HEK293 (cell line): ENCODE measurements around the gene CRYGN.
A peak's percentile ranks its signal among the peaks of the same experiment; 100 is the strongest.

Experiments used
- CTCF ChIA-PET: fragments of 350-600 bp; formaldehyde crosslinking; extraction: SDS; loops from one replicate; lab custom pipeline; 2021; ENCODE audit warnings: antibody characterized with exemption; lab: Yijun Ruan, JAX
- POLR2A ChIA-PET: fragments of 300-600 bp; formaldehyde crosslinking; extraction: SDS; loops from one replicate; lab custom pipeline; 2020; ENCODE audit warnings: antibody characterized with exemption, inconsistent platforms; lab: Yijun Ruan, JAX
- H3K27ac ChIP-seq: fragments of 200-500 bp; sonication (Bioruptor generic); 2 replicates; pipeline ENCODE4 v1.5.1; 2014; ENCODE audit warnings: low read depth, low read length, control low read depth, inconsistent platforms; ENCODE audit errors: extremely low read depth
- H3K36me3 ChIP-seq, 2 experiments: fragments of 200-500 bp in 1 of 2; sonication (Bioruptor generic) in 1 of 2; 1 replicate in 1 of 2; 2 replicates in 1 of 2; pipeline ENCODE4 v1.5.1; 2014 to 2017; ENCODE audit warnings: inconsistent platforms in 2 of 2, low read length in 2 of 2; ENCODE audit not compliant: control insufficient read depth in 2 of 2, insufficient read depth in 1 of 2
- H3K4me1 ChIP-seq: fragments of 200-500 bp; sonication (Bioruptor generic); 2 replicates; pipeline ENCODE4 v1.5.1; 2014; ENCODE audit warnings: mild to moderate bottlenecking, low read length, inconsistent platforms; ENCODE audit not compliant: control insufficient read depth, insufficient read depth
- H3K4me3 ChIP-seq: 2 replicates; pipeline ENCODE4 v1.5.1; 2011; ENCODE audit warnings: low read depth, mild to moderate bottlenecking, control low read depth, low read length, moderate library complexity
- H3K9me3 ChIP-seq: fragments of 200-500 bp; sonication (Bioruptor generic); 2 replicates; pipeline ENCODE4 v1.5.1; 2014; ENCODE audit warnings: low read depth, low read length, inconsistent platforms; ENCODE audit not compliant: control insufficient read depth, insufficient read depth
- GLIS1 ChIP-seq: fragments of 450-650 bp; formaldehyde crosslinking; IDR thresholded peaks from 2 replicates; pipeline ENCODE4 v1.5.1; 2016; ENCODE audit warnings: missing biosample characterization, missing genetic modification characterization
- KLF1 ChIP-seq: fragments of 450-650 bp; formaldehyde crosslinking; IDR thresholded peaks from 2 replicates; pipeline ENCODE4 v1.5.1; 2016; ENCODE audit warnings: missing biosample characterization, missing genetic modification characterization
- SCRT2 ChIP-seq: fragments of 450-650 bp; formaldehyde crosslinking; IDR thresholded peaks from 2 replicates; pipeline ENCODE4 v1.5.1; 2016; ENCODE audit warnings: missing biosample characterization, missing genetic modification characterization
- SP7 ChIP-seq: fragments of 450-650 bp; formaldehyde crosslinking; IDR thresholded peaks from 2 replicates; pipeline ENCODE4 v1.5.1; 2016; ENCODE audit warnings: missing biosample characterization, missing genetic modification characterization
- WT1 ChIP-seq: fragments of 450-650 bp; formaldehyde crosslinking; IDR thresholded peaks from 2 replicates; pipeline ENCODE4 v1.5.1; 2016; ENCODE audit warnings: missing biosample characterization, missing genetic modification characterization
- ZBTB1 ChIP-seq: fragments of 450-650 bp; formaldehyde crosslinking; IDR thresholded peaks from 2 replicates; pipeline ENCODE4 v1.5.1; 2016; ENCODE audit warnings: missing biosample characterization, missing genetic modification characterization
- ZBTB7A ChIP-seq: fragments of 450-650 bp; formaldehyde crosslinking; IDR thresholded peaks from 2 replicates; pipeline ENCODE4 v1.5.1; 2016; ENCODE audit warnings: low read depth, missing biosample characterization, missing genetic modification characterization
- ZFP41 ChIP-seq: fragments of 450-650 bp; formaldehyde crosslinking; IDR thresholded peaks from 2 replicates; pipeline ENCODE4 v1.5.1; 2016; ENCODE audit warnings: missing biosample characterization, missing genetic modification characterization, borderline replicate concordance
- ZIC2 ChIP-seq: fragments of 450-650 bp; formaldehyde crosslinking; IDR thresholded peaks from 2 replicates; pipeline ENCODE4 v1.5.1; 2016; ENCODE audit warnings: missing biosample characterization, missing genetic modification characterization
- ZNF202 ChIP-seq: fragments of 450-650 bp; formaldehyde crosslinking; IDR thresholded peaks from 2 replicates; pipeline ENCODE4 v1.5.1; 2016; ENCODE audit warnings: missing biosample characterization, missing genetic modification characterization, borderline replicate concordance
- ZNF48 ChIP-seq: fragments of 450-650 bp; formaldehyde crosslinking; IDR thresholded peaks from 2 replicates; pipeline ENCODE4 v1.5.1; 2016; ENCODE audit warnings: missing biosample characterization, missing genetic modification characterization
- ZNF521 ChIP-seq: fragments of 450-650 bp; formaldehyde crosslinking; IDR thresholded peaks from 2 replicates; pipeline ENCODE4 v1.5.1; 2017; ENCODE audit warnings: missing biosample characterization, mild to moderate bottlenecking, missing genetic modification characterization
- ZNF621 ChIP-seq: fragments of 450-650 bp; formaldehyde crosslinking; IDR thresholded peaks from 2 replicates; pipeline ENCODE4 v1.5.1; 2017; ENCODE audit warnings: missing biosample characterization, missing genetic modification characterization
- ZNF629 ChIP-seq: fragments of 450-650 bp; formaldehyde crosslinking; IDR thresholded peaks from 2 replicates; pipeline ENCODE4 v1.5.1; 2017; ENCODE audit warnings: missing biosample characterization, missing genetic modification characterization
- ZNF660 ChIP-seq: fragments of 450-650 bp; IDR thresholded peaks from 2 replicates; pipeline ENCODE4 v1.5.1; 2018; ENCODE audit warnings: missing biosample characterization, mild to moderate bottlenecking, missing genetic modification characterization
- ZNF776 ChIP-seq: fragments of 450-650 bp; formaldehyde crosslinking; IDR thresholded peaks from 2 replicates; pipeline ENCODE4 v1.5.0; 2017; ENCODE audit warnings: missing biosample characterization, missing genetic modification characterization, borderline replicate concordance
- ZNF777 ChIP-seq: fragments of 450-650 bp; formaldehyde crosslinking; IDR thresholded peaks from 2 replicates; pipeline ENCODE4 v1.5.1; 2017; ENCODE audit warnings: missing biosample characterization, missing genetic modification characterization, borderline replicate concordance
- ZXDB ChIP-seq: fragments of 450-650 bp; formaldehyde crosslinking; IDR thresholded peaks from 2 replicates; pipeline ENCODE4 v1.5.1; 2016; ENCODE audit warnings: missing biosample characterization, missing genetic modification characterization
- TF ChIP-seq, protein P1 (sequence below): fragments of 450-650 bp; formaldehyde crosslinking; IDR thresholded peaks from 2 replicates; pipeline ENCODE4 v1.5.1; 2016; ENCODE audit warnings: missing biosample characterization, missing genetic modification characterization

CRYGN gene

DNA sequence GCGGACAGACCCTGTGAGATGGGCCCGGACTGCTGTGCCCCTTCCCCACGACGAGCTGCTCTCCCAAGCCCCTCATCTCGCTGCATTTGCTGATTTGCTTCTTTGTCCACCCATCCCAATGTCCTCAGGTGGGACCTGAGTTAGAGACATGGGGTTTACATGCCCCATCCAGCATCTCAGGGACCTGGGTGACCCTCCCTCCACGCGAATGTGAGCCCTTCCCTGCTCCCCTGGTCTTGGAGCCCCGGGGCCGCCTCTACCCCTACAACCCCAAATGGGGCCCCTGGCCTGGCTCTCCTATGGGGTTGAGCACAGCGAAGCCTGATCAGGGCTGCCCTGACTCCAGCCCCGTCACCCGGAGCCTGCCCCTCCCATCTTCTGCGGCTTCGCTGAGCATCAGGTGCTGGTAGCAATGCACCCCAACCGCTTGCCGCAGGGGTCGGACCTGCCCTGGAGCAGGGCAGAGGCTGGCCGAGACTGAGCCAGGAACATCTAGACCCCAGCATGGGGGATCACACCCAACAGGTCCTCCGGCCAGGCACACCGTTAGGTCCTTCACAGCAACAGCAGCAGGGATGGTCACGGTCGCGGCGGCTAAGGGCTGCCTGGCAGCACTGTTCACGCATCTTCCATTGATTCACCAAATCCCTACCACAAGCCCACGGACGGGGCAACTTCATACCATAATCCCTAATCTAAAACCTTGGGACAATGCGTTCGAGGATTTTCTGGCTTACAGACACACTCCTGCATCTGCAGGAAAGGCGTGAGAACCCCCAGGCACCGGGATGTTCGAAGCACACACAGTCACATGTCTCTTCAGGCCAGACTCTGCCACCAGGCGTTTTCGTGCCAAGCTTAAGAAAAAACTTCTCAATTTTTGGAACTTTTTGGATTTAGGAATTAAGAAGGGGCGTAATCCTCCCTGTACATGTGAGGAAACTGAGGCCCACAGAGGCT lies 45.6 kb downstream of the CRYGN start:
- TF ChIP-seq ZNF202 (tag by site-specific recombination) (no peak), ZNF629 (tag by site-specific recombination) (no peak), ZNF777 (tag by site-specific recombination) (no peak), SCRT2 (tag by site-specific recombination) (peak; percentile 67), ZNF660 (tag by site-specific recombination) (no peak)
- Histone ChIP-seq H3K27ac (no peak overlapping the region), H3K4me1 (no peaks in the 10 kb centered on the region), H3K9me3 (no peaks in the 10 kb centered on the region), H3K36me3 (no peaks in the 10 kb centered on the region), H3K4me3 (no peak overlapping the region)
- CTCF ChIA-PET: interaction anchor here (0.8 kb wide), 1 partner anchor 26 kb away, joined by 6 read pairs; no protein-coding TSS in a partner anchor
- POLR2A ChIA-PET: no interaction called here

DNA sequence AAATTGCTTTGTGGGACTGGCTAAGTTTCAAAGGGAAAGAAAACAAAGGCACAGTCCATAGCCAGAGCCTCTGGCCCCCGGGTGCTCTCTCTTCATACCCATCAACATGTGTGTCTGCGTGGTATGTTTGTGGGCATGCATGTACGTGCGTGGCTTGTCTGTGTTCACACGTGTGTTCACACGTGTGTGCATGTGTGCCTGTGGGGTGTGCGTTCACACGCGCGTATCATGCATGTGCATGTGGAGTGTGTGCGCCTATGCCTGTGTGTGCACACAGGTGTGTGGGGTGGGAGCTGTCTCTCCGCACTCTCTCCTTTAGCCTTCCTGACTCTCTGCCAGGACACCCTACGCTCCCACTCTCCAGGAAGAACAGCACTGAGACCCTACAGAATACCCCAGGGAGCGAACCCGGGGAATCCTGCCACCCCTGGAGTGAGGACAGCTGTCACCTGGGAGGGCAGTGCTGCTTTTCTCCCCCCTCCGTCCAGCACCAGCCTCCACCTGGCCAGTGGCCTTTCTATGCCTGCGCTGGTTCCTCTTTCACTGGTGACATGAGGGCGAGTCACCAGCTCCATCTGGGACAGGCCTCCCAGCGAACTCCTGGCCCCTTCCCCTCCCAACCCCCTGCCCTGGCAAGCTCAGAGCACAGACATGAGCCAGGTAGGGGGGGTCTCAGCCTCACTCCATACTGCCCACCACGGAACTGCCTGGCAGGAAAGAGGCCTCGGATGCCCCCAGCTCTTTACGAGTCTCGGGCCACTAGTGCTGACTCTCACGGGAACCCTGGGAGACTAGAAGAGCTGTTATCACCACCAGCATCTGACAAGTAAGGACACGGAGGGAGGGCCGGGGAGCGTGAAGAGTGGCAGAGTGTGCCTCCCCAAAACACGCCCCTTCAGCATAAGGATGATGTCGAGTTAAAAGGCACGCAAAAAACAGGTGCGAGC lies 46.6 kb downstream of the CRYGN start:
- Histone ChIP-seq H3K4me1 (no peaks in the 10 kb centered on the region), H3K4me3 (no peak overlapping the region), H3K27ac (no peak overlapping the region), H3K36me3 (no peaks in the 10 kb centered on the region), H3K9me3 (no peaks in the 10 kb centered on the region)
- POLR2A ChIA-PET: no interaction called here
- no peak for TF ChIP-seq ZNF660 (tag by site-specific recombination)
- TF ChIP-seq ZNF776 (tag by site-specific recombination): no peak
- TF ChIP-seq GLIS1 (tag by site-specific recombination): peak; percentile 48
- TF ChIP-seq ZIC2 (tag by site-specific recombination): peak; percentile 19; the same call in 1 of the 2 replicates
- no peak for TF ChIP-seq ZFP41
- TF ChIP-seq, protein P1, sequence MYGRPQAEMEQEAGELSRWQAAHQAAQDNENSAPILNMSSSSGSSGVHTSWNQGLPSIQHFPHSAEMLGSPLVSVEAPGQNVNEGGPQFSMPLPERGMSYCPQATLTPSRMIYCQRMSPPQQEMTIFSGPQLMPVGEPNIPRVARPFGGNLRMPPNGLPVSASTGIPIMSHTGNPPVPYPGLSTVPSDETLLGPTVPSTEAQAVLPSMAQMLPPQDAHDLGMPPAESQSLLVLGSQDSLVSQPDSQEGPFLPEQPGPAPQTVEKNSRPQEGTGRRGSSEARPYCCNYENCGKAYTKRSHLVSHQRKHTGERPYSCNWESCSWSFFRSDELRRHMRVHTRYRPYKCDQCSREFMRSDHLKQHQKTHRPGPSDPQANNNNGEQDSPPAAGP (tag by site-specific recombination): 0 out of 2 replicates have a peak, but pooled peaks have one; percentile 36
- no peak for TF ChIP-seq ZXDB (tag by site-specific recombination)
- TF ChIP-seq WT1: 0 out of 2 replicates have a peak, but pooled peaks have one; percentile 21
- TF ChIP-seq, all 188 proteins: peak for 4
- CTCF ChIA-PET: no interaction called here

DNA sequence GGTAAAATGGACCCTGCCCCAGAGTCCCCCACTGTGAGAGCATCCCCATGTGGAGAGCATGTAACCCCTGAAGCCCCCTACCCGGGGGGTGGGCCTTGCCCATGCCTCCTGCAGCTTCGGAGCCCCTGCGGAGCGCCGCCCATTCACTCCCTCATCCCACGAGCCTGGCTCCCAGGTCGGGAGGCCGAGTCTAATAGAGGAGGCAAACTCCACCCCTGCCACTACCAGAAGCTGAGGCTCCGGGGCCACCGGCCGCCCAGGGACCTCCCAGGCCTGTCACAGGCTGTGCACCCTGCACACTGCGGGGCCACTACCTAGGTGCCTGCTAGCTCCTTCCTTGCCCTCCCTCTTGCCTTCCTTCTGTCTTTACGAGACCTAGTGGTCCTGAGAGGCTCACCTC lies 47.5 kb downstream of the CRYGN start:
- H3K36me3 ChIP-seq: no peaks in the 10 kb centered on the region
- CTCF ChIA-PET: no interaction called here
- H3K9me3 ChIP-seq: no peaks in the 10 kb centered on the region
- no peak overlapping the region for H3K4me3 ChIP-seq
- POLR2A ChIA-PET: no interaction called here
- H3K4me1 ChIP-seq: no peaks in the 10 kb centered on the region
- no peak overlapping the region for H3K27ac ChIP-seq
- TF ChIP-seq ZBTB7A (no peak), ZNF48 (no peak), KLF1 (tag by site-specific recombination) (no peak), ZNF621 (tag by site-specific recombination) (no peak), SP7 (tag by site-specific recombination) (no peak), ZIC2 (tag by site-specific recombination) (peak; percentile 33; the same call in 1 of the 2 replicates), GLIS1 (tag by site-specific recombination) (no peak), ZBTB1 (no peak), ZNF521 (no peak)
